GM12878 (cell line): ENCODE measurements around the gene CRYGA.

Experiments used
- ETV6 ChIP-seq, 2 experiments: fragments of 450-650 bp in 1 of 2; IDR thresholded peaks in 1 of 2; conservative IDR thresholded peaks in 1 of 2; 2 replicates each; pipeline ENCODE4 v1.6.1; 2014; ENCODE audit warnings: antibody characterized with exemption in 1 of 2, borderline replicate concordance in 1 of 2, low read depth in 1 of 2, mild to moderate bottlenecking in 1 of 2, moderate library complexity in 1 of 2
- NFYB ChIP-seq: IDR thresholded peaks from 2 replicates; pipeline ENCODE4 v1.6.1; 2011; ENCODE audit warnings: low read depth, mild to moderate bottlenecking, low read length, improper control_type of control experiment, moderate library complexity; ENCODE audit not compliant: insufficient read depth
- STAT3 ChIP-seq: IDR thresholded peaks from 2 replicates; pipeline ENCODE4 v1.6.1; 2011; ENCODE audit warnings: low read depth, low read length, improper control_type of control experiment
- TF ChIP-seq, protein P1 (sequence below), 3 experiments: IDR thresholded peaks in 2 of 3; conservative IDR thresholded peaks in 1 of 3; 2 replicates each; pipeline ENCODE4 v1.5.1; 2011; ENCODE audit warnings: low read depth in 3 of 3, low read length in 3 of 3, mild to moderate bottlenecking in 3 of 3, control low read depth in 2 of 3, moderate library complexity in 2 of 3, inconsistent platforms in 1 of 3, mixed read lengths in 1 of 3; ENCODE audit not compliant: control insufficient read depth in 2 of 3, insufficient read depth in 1 of 3; ENCODE audit errors: extremely low read depth in 1 of 3

DNA sequence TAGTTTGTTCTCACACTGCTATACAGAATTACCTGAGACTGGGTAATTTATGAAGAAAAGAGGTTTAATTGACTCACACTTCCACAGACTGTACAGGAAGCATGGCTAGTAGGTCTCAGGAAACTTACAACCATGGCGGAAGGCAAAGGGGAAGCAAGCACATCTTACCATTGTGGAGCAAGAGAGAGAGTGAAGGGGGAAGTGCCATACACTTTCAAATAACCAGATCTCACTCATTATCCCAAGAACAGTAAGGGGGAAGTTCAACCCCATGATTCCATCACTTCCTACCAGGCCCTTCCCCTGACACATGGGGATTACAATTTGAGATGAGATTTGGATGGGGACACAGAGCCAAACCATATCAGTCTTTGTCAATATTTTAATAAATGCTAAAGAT, 12.4 kb downstream of the CRYGA start:
- TF ChIP-seq NFYB, result no peak
- TF ChIP-seq, protein P1, sequence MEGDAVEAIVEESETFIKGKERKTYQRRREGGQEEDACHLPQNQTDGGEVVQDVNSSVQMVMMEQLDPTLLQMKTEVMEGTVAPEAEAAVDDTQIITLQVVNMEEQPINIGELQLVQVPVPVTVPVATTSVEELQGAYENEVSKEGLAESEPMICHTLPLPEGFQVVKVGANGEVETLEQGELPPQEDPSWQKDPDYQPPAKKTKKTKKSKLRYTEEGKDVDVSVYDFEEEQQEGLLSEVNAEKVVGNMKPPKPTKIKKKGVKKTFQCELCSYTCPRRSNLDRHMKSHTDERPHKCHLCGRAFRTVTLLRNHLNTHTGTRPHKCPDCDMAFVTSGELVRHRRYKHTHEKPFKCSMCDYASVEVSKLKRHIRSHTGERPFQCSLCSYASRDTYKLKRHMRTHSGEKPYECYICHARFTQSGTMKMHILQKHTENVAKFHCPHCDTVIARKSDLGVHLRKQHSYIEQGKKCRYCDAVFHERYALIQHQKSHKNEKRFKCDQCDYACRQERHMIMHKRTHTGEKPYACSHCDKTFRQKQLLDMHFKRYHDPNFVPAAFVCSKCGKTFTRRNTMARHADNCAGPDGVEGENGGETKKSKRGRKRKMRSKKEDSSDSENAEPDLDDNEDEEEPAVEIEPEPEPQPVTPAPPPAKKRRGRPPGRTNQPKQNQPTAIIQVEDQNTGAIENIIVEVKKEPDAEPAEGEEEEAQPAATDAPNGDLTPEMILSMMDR (IDR thresholded peaks at IDR 0.05 in 2 of 3, conservative IDR thresholded peaks at IDR 0.05 in 1 of 3; ENCODE audit: control insufficient read depth in 2 of 3, extremely low read depth in 1 of 3, insufficient read depth in 1 of 3, low read depth in 3 of 3, low read length in 3 of 3), result no peak
- no peak for TF ChIP-seq STAT3
- TF ChIP-seq ETV6 (conservative IDR thresholded peaks at IDR 0.05 in 1 of 2, IDR thresholded peaks at IDR 0.05 in 1 of 2; ENCODE audit: borderline replicate concordance in 1 of 2, low read depth in 1 of 2), result no peak
